NOMO-1 (cell line): ENCODE results near the gene ITIH5.

Experiments
- DNase-seq, 2 experiments: peaks; one replicate each; lab custom pipeline; 2025; ENCODE audit not compliant: unreplicated experiment in 2 of 2; lab: John Stamatoyannopoulos, UW

ITIH5 gene

GRCh38 chr10:7589748-7590147, 77.0 kb downstream of the ITIH5 start:
- DNase-seq, result no peak

DNA sequence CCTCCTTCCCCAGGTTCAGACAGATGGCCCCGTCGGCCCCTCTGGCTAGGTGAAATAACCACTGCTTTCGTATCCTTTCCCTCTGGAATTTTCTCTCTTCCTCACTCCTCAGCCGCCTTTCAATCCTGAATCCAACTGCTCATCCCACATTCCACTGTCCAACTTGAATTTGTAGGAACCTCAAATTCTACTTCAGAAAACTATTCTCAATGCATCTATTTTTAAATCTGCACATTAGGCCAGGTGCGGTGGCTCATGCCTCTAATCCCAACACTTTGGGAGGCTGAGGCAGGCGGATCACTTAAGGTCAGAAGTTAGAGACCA, 78.9 kb downstream of the ITIH5 start:
- DNase-seq, result no peak

- no peak for DNase-seq
Measured at GRCh38 chr10:7587168-7587864, 79.5 kb downstream of the ITIH5 start.

GRCh38 chr10:7585228-7585627, 81.5 kb downstream of the ITIH5 start:
- no peak for DNase-seq

DNA sequence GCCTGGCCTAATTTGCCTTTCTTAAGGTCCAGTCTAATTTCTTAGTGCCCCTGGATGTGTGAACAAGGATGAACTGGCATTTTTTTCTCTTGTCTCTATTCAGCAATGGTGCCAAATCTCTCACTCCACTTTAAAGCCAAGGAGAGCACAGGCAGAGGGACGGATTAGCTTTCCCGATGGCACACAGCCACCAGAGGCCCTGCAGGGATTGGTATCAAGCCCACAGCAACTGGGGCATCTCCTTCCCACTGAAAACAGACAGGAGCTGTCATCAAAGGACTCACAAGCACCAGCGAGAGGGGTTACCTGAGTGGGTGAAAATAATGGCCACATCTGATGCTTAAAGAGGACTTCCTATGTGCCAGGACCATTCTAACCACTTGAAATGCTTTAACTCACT, 83.1 kb downstream of the ITIH5 start:
- no peak for DNase-seq

GRCh38 chr10:7580520-7580919, 86.2 kb downstream of the ITIH5 start:
- DNase-seq, result no peak

DNA sequence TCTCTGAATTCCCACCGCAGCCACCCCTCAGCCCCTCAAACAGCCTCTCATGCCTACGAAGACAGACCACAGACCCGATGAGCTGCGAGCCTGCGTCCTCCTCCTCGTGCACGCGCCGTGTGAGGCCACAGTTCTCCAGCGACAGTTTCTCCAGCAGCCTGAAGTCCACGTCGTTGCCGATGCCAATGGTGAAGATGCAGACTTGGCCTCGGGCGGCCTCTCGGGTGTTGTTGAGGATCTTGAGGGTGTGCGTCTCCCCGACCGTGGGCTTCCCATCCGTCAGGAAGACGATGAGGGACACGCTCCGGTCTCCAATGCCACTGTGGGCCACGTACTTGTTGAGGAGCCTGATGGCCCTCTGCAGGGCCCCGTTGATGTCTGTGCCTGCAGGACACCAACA, 87.1 kb downstream of the ITIH5 start:
- DNase-seq, result no peak

GRCh38 chr10:7577579-7577978, 89.2 kb downstream of the ITIH5 start:
- no peak for DNase-seq

DNA sequence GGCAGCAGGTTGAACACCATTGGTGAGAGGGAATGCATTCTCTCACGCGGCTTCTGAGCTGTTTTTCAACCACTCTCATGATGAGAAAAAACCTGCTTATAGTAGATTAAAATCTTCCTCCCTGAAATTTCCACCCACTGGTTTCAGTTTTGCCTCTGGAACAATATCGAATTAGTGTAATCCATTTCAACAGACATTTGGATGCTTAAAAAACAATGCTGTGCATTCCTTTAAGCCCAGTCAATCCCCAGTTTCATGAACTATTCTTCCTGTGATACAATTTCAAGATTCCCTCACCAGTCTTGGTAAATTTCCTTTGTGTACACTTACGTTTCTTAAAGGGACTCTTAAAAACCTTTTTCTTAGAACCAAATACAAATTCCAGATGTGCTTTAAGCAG, 89.6 kb downstream of the ITIH5 start:
- DNase-seq, result no peak

- no peak for DNase-seq
Measured at GRCh38 chr10:7576340-7576739, 90.4 kb downstream of the ITIH5 start.

DNA sequence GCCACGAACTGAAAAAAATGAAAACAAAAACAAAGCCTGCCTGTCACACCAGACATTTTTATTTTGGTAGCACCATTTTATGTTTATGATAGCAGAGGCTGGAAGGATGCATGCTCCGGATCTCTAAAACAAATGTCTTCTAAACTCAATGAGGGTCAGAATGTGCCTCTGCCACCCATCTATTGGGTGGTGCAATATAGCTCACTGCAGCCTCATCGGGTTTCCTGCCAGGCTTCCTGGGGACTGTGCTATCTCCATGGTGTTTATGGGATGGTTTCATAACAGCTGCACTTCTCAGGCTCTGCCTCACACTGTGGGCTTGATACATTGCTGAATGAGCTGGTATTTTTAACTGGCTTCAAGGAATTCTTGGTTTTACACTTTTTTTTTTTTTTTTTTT, 94.4 kb downstream of the ITIH5 start:
- no peak for DNase-seq

DNA sequence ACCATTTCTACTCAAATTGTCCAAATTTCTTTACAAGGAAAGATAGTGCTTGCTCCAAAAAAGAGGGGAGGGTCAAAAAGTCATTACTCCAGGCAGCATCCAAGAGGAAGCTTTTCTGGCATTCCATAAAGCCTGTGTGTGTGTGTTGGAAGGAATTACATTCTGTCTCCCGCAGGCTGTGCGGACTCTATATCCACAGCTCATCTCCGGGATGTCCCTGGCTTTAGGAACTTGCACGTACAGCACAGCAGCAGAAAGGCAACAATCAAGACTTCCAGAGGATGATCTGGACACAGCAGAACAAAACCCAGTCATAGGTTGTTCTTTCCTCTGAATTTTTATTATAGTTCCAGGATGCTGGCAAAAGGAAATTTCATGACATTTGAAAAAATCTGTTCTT, 94.8 kb downstream of the ITIH5 start:
- DNase-seq, result no peak

GRCh38 chr10:7567911-7568620, 98.7 kb downstream of the ITIH5 start:
- DNase-seq, result no peak

- DNase-seq, result no peak
Measured at GRCh38 chr10:7566891-7567290, 99.9 kb downstream of the ITIH5 start.

DNA sequence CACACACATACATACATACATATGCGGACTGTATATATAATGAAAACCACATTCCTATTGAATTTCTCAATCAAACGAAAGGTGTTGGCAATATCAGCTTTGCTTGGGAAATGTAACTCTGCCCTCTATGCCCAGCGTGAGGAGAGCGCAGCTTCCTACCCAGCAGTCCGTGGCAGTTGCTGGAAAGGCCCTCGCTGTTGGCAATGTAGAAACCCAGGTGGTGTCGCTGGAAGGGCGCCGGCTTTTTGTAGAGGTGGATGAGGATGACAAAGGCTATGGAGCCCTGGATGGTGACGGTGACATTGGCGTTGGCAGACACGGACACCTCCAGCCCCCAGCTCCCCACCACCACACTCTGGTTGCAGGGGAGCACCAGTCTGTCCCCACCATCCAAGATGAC, 100.9 kb downstream of the ITIH5 start:
- DNase-seq, result no peak

DNA sequence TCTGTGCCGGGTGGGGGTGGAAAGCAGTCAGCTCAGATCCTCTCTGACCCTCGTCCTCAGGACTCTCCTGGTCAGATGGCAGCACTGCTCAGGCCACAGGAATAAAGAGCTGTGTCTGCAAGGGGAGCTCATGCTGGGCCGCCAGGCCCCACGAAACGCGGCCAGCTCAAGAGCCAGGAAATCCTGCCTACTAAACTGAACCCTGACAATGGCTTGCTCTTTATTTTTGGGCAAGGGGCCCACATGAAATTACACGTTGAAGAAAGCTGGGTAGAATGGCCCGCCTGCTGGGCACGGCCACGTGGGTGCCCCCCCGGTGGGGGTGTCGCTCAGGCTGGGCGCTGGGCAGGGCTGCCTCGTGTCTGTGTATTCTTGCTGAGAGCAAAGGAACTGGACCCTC, 103.0 kb downstream of the ITIH5 start:
- no peak for DNase-seq

DNA sequence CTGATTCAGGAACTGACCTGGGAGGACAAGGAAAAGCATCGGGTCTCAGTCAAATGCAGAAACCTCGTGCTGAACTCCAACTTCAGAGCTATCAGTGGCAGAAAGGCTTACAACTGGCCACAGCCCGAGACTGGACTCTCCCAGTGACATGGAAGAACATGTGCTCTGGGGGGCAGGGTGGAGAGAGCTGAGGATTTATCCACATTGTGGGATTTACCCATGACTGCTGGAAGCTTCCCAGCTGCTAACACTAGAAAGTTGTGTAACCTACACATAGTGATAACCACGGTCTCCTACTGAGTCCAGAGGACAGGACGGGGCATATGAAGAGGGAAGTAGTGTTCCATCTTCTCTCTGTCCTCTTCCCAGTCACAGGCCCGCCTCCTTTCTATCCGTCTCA, 103.4 kb downstream of the ITIH5 start:
- DNase-seq, result no peak

DNA sequence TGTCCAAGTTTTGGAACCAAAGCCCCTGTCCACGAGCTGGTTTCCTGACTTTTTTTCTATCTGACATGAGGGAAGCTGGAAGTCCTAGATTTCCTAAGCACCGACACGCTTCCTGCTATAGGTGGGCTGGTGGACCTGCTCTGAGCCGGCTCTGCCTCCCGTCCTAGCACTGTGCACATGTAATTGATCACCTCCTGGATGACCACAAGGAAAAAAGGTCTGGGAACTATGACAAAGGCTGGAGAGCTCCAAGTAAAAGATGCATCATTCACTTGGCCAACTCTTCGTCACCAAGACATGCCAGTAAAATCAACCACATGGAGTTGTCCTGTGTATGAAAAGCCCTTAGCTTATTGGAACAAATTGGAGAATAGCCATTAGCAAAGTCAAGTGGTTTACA, 104.8 kb downstream of the ITIH5 start:
- DNase-seq, result no peak

GRCh38 chr10:7561216-7561893, 105.4 kb downstream of the ITIH5 start:
- DNase-seq, result no peak

DNA sequence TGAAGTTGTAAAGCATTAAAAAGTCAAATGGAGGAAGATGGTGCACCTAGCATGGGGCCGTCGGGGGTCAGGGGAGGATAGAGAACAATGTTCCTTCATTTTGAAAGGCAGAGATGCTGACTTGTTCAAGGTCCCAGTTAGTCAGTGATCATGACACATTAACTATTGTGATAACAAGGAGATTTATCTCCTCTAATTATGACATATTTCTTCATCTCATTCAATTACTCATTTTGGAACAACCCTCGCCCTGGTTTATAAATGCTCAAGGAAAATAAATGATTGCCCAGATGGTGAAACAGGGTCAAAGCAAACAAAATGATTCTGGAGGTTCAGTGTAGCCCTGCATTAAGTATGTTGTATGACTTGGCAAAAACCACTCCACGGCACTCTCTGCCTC, 106.2 kb downstream of the ITIH5 start:
- DNase-seq, result no peak

DNA sequence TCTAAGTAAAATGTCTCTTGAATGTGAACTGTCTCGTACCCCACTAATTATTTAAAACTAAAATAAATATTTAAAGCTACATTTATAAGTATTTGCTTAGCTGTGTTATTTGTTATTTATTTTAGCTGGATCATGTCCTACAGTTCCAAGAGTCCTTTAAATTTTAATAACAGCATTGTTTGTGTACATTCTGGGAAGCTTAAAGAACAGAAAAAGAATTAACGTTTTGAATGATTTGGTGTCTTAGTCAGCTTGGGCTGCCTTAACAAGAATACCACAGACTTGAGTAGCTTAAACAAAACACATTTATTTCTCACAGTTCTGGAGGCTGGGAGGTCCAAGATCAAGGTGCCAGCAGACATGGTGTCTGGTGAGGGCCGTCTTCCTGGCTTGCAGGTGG, 107.4 kb downstream of the ITIH5 start:
- DNase-seq, result no peak

DNA sequence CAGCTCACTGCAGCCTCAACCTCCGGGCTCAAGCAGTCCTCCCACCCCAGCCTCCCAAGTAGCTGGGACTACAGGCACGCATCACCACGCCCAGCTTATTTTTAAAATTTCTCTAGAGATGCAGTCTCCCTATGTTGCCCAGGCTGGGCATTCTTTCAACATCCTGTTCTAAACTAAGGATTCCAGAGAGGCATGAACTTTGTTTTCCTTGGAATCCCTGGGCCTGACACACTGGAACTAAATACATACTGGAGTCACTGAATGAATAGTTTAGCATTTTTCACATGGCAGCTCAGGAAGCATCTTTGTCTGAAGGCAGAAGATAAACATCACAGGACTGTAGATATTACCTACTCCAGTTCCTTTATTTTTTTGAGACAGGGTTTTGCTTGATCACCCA, 108.7 kb downstream of the ITIH5 start:
- no peak for DNase-seq
